SU-DHL-6 (cell line): ENCODE results near the gene DOCK10.

Experiments used
- CTCF ChIP-seq: fragments of 200-600 bp; sonication (generic); IDR thresholded peaks from one replicate; pipeline ENCODE4 v1.5.1; 2017; ENCODE audit warnings: antibody characterized with exemption, mild to moderate bottlenecking, low read length, moderate library complexity; ENCODE audit not compliant: insufficient read depth, poor library complexity, severe bottlenecking
- EZH2phosphoT487 ChIP-seq: fragments of 200-600 bp; sonication (generic), shearing (Covaris generic); conservative IDR thresholded peaks from 2 replicates; pipeline ENCODE4 v1.6.1; 2018; ENCODE audit warnings: mild to moderate bottlenecking, antibody characterized with exemption, low read length, moderate library complexity, mixed read lengths

GRCh38 chr2:224837558-224837957 is 204.7 kb downstream of the DOCK10 start:
- no peak for TF ChIP-seq CTCF
- no peak for TF ChIP-seq EZH2phosphoT487
